Measurements from ENCODE around the gene ICA1L.

ICA1L gene

DNA sequence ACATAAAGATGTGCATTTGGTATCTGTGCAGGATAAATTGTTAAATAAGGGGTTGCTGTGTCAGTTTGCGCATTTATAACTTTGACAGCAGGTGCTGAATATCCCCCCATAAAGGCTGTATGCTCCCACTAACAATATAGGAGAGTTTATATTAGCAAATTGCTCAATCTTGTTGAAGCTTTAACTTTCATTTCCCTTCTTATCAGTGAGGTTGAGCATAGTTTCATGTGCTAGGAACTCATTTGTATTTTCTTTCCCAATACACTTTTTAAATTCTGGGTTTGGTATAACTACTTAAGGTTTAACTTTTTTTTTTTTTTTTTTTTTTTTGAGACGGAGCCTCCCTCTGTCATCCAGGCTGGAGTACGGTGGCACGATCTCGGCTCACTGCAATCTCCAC is 147.8 kb downstream of the ICA1L start:
- DNase-seq: no peak
